HepG2 (cell line): Measurements from ENCODE around the gene SH2D3A. TPM values are rescaled to one million over a fixed set of nuclear protein-coding genes. Genes with fewer than 3 reads are reported as not detected.

Experiments used
- ASH2L ChIP-seq: fragments of 300-600, 200-600 bp; sonication (generic); IDR thresholded peaks from 2 replicates; pipeline ENCODE4 v1.7.0; 2017; ENCODE audit warnings: low read depth, mild to moderate bottlenecking, moderate library complexity, mixed read lengths, low read length; ENCODE audit not compliant: insufficient read length
- CBX1 ChIP-seq: IDR thresholded peaks from one replicate; pipeline ENCODE4 v1.6.1; 2016; ENCODE audit warnings: antibody characterized with exemption, low read depth
- HOXA3 ChIP-seq: sonication (generic); formaldehyde crosslinking; IDR thresholded peaks from 2 replicates; pipeline ENCODE4 v1.5.0; 2020; ENCODE audit warnings: missing genetic modification reagents
- HOXA9 ChIP-seq: sonication (generic); formaldehyde crosslinking; IDR thresholded peaks from 2 replicates; pipeline ENCODE4 v1.8.1; 2022; ENCODE audit warnings: missing genetic modification reagents, mild to moderate bottlenecking, moderate library complexity, borderline replicate concordance
- KAT8 ChIP-seq: IDR thresholded peaks from 2 replicates; pipeline ENCODE4 v1.6.1; 2016; ENCODE audit warnings: missing genetic modification reagents, missing compliant biosample characterization
- KMT2A ChIP-seq: sonication (generic); formaldehyde crosslinking; IDR thresholded peaks from 2 replicates; pipeline ENCODE4 v1.4.0; 2020; ENCODE audit warnings: missing genetic modification reagents
- MAFG ChIP-seq: sonication (generic); formaldehyde crosslinking; IDR thresholded peaks from 2 replicates; pipeline ENCODE4 v1.5.1; 2020; ENCODE audit warnings: mild to moderate bottlenecking, missing genetic modification reagents
- MLXIP ChIP-seq: sonication (generic); formaldehyde crosslinking; IDR thresholded peaks from 2 replicates; pipeline ENCODE4 v1.9.0; 2021; ENCODE audit warnings: missing genetic modification reagents, borderline replicate concordance
- PHF21A ChIP-seq: sonication (generic); formaldehyde crosslinking; IDR thresholded peaks from 2 replicates; pipeline ENCODE4 v1.5.0; 2020; ENCODE audit warnings: mild to moderate bottlenecking, missing genetic modification reagents
- RAD21 ChIP-seq: fragments of 450-650 bp; formaldehyde crosslinking; IDR thresholded peaks from 2 replicates; pipeline ENCODE4 v1.5.0; 2020; ENCODE audit warnings: mild to moderate bottlenecking
- TSC22D2 ChIP-seq: sonication (generic); formaldehyde crosslinking; IDR thresholded peaks from 2 replicates; pipeline ENCODE4 v1.5.1; 2020; ENCODE audit warnings: missing genetic modification reagents, mild to moderate bottlenecking, borderline replicate concordance
- ZBTB40 ChIP-seq, 2 experiments: fragments of 450-650 bp in 1 of 2; sonication (generic) in 1 of 2; formaldehyde crosslinking in 1 of 2; IDR thresholded peaks; 2 replicates each; pipeline versions ENCODE4 v1.6.1 to v1.8.0; 2016 to 2022; ENCODE audit warnings: antibody characterized with exemption in 1 of 2, mild to moderate bottlenecking in 1 of 2, missing genetic modification reagents in 1 of 2
- ZNF24 ChIP-seq: fragments of 450-650 bp; IDR thresholded peaks from 2 replicates; pipeline ENCODE4 v1.6.1; 2017; ENCODE audit warnings: antibody characterized with exemption, mild to moderate bottlenecking
- ZNF263 ChIP-seq: sonication (generic); formaldehyde crosslinking; IDR thresholded peaks from 2 replicates; pipeline ENCODE4 v1.4.0; 2020; ENCODE audit warnings: missing genetic modification reagents
- ZNF292 ChIP-seq: sonication (generic); formaldehyde crosslinking; IDR thresholded peaks from 2 replicates; pipeline ENCODE4 v1.8.1; 2022; ENCODE audit warnings: mild to moderate bottlenecking, low read depth, missing genetic modification reagents, borderline replicate concordance
- ZNF317 ChIP-seq: sonication (generic); formaldehyde crosslinking; IDR thresholded peaks from 2 replicates; pipeline ENCODE4 v1.5.0; 2020; ENCODE audit warnings: mild to moderate bottlenecking, missing genetic modification reagents
- ZNF350 ChIP-seq: sonication (generic); formaldehyde crosslinking; IDR thresholded peaks from 2 replicates; pipeline ENCODE4 v1.4.0; 2020; ENCODE audit warnings: mild to moderate bottlenecking, low read depth, missing genetic modification reagents, borderline replicate concordance
- ZNF562 ChIP-seq: sonication (generic); formaldehyde crosslinking; IDR thresholded peaks from 2 replicates; pipeline ENCODE4 v1.8.0; 2022; ENCODE audit warnings: missing genetic modification reagents, borderline replicate concordance
- ZSCAN29 ChIP-seq: sonication (generic); formaldehyde crosslinking; conservative IDR thresholded peaks from 2 replicates; pipeline ENCODE4 v1.4.0; 2020; ENCODE audit warnings: mild to moderate bottlenecking, missing genetic modification reagents
- polyA plus RNA-seq, 8 experiments: library from polyadenylated mRNA; depleted of rRNA in 3 of 8; stranded (reverse) in 7 of 8; unstranded in 1 of 8; fragments of >200 nt; fragmentation: Illumina TruSeq in 4 of 8; extraction: Trizol in 4 of 8; gene quantifications; 2 replicates each; pipeline versions ENCODE4 v1.2.1 to v1.2.3, GENCODE V29; 2011 to 2016; ENCODE audit warnings: low read depth in 4 of 8, missing spikeins in 1 of 8, mixed read lengths in 1 of 8; ENCODE audit not compliant: insufficient read depth in 1 of 8
- total RNA-seq, 5 experiments: library from RNA; depleted of rRNA; stranded (reverse); fragments of >200 nt; fragmentation: Illumina TruSeq; extraction: Trizol; gene quantifications; 2 replicates each; pipeline ENCODE4 v1.2.3, GENCODE V29; 2016; ENCODE audit warnings: low read depth in 1 of 5

SH2D3A gene
- total and polyA plus RNA-seq, 2 of the 13 experiments (the other 11 are each of a cell fraction or from before 2014, with no cell fraction given): 1.0 to 2.2 TPM

- TF ChIP-seq MLXIP (CRISPR knock-in tag) (no peak), RAD21 (peak; percentile 49; the same call in 1 of the 2 replicates), ZNF263 (CRISPR knock-in tag) (no peak; the same call in 1 of the 2 replicates), HOXA3 (peak; percentile 15; the same call in 1 of the 2 replicates), ZSCAN29 (no peak), ZNF350 (CRISPR knock-in tag) (peak; percentile 11; the same call in 1 of the 2 replicates), ASH2L (peak; percentile 64), CBX1 (no peak), ZNF24 (no peak), KMT2A (CRISPR knock-in tag) (no peak), TSC22D2 (CRISPR knock-in tag) (no peak), ZBTB40 (IDR thresholded peaks at IDR 0.05) (no peak), ZBTB40 (CRISPR knock-in tag; IDR thresholded peaks at IDR 0.05) (no peak), ZNF562 (CRISPR knock-in tag) (no peak), PHF21A (CRISPR knock-in tag) (no peak), HOXA9 (CRISPR knock-in tag) (no peak), ZNF292 (no peak), MAFG (CRISPR knock-in tag) (no peak), KAT8 (CRISPR knock-in tag) (no peak), ZNF317 (CRISPR knock-in tag) (0 out of 2 replicates have a peak, but pooled peaks have one; percentile 45)
These were observed 29.9 kb downstream of the SH2D3A start, which contains the start of gene GPR108 (continued) for GRCh38 chr19:6737284-6737872.
